GM06990 (cell line): ENCODE measurements around the gene RNF212.

Experiments used
- DNase-seq: peaks from one replicate; pipeline ENCODE4 v3.0.0-alpha.2; 2011; ENCODE audit not compliant: insufficient read length; ENCODE audit errors: extremely low read depth
- H3K27me3 ChIP-seq: replicated peaks from 2 replicates; pipeline ENCODE4 v1.6.0; 2011; ENCODE audit warnings: low read length; ENCODE audit not compliant: control insufficient read depth, insufficient read depth
- H3K36me3 ChIP-seq: 2 replicates; pipeline ENCODE4 v1.5.1; 2011; ENCODE audit warnings: low read length; ENCODE audit not compliant: control insufficient read depth, insufficient read depth
- H3K4me3 ChIP-seq: replicated peaks from 2 replicates; pipeline ENCODE4 v1.5.1; 2011; ENCODE audit warnings: low read depth, mild to moderate bottlenecking, control low read depth, low read length
- TF ChIP-seq, protein P1 (sequence below): IDR thresholded peaks from 2 replicates; pipeline ENCODE4 v1.5.1; 2011; ENCODE audit warnings: low read length, control low read depth, mild to moderate bottlenecking, inconsistent platforms; ENCODE audit not compliant: insufficient read depth, poor library complexity, severe bottlenecking

The RNF212 gene, protein sequence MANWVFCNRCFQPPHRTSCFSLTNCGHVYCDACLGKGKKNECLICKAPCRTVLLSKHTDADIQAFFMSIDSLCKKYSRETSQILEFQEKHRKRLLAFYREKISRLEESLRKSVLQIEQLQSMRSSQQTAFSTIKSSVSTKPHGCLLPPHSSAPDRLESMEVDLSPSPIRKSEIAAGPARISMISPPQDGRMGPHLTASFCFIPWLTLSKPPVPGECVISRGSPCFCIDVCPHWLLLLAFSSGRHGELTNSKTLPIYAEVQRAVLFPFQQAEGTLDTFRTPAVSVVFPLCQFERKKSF

DNA sequence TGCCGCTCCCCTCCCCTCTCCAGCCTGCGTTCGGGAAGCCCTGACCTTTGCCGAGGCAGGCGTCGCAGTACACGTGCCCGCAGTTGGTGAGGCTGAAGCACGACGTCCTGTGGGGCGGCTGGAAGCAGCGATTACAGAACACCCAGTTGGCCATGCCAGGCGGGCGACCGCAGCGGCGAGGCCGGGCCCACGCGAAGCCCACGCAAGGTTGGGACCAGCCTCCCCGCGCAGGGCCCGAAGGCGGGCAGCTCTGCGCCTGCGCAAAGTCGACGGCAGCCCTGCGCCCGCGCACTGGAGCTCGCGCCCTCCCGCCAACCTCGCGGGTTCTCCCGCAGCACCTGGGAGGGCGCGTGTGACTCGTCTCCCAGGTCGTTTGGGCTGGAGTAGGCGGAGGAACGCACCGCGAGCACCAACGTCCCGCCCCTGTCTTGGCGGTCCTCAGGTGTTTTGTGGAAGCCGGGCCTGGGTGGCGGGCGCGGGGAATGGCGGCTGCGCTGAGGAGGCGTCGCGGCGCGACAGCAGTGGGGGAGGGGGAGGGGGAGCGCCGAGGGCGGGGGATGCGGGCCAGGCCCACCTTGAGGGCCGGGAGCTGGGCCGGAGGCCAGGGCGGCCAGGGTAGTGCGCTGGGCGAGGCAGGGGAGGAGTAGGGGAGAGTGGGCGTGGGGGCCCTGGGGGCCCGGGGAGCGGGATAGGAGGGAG is at the start of gene RNF212:
Gene RNF212, minus strand, starts transcription at position 254 of the 699 bp plus-strand sequence. Its CDS starts 100 bp downstream, at position 154.
- Histone ChIP-seq H3K4me3 (no peak within 1 kb of the TSS), H3K27me3 (no peaks in the 10 kb centered on the region; the same call in 1 of the 2 replicates), H3K36me3 (no peaks in the 10 kb centered on the region)
- DNase-seq = peak; percentile 69
- TF ChIP-seq, protein P1, sequence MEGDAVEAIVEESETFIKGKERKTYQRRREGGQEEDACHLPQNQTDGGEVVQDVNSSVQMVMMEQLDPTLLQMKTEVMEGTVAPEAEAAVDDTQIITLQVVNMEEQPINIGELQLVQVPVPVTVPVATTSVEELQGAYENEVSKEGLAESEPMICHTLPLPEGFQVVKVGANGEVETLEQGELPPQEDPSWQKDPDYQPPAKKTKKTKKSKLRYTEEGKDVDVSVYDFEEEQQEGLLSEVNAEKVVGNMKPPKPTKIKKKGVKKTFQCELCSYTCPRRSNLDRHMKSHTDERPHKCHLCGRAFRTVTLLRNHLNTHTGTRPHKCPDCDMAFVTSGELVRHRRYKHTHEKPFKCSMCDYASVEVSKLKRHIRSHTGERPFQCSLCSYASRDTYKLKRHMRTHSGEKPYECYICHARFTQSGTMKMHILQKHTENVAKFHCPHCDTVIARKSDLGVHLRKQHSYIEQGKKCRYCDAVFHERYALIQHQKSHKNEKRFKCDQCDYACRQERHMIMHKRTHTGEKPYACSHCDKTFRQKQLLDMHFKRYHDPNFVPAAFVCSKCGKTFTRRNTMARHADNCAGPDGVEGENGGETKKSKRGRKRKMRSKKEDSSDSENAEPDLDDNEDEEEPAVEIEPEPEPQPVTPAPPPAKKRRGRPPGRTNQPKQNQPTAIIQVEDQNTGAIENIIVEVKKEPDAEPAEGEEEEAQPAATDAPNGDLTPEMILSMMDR = no peak

DNA sequence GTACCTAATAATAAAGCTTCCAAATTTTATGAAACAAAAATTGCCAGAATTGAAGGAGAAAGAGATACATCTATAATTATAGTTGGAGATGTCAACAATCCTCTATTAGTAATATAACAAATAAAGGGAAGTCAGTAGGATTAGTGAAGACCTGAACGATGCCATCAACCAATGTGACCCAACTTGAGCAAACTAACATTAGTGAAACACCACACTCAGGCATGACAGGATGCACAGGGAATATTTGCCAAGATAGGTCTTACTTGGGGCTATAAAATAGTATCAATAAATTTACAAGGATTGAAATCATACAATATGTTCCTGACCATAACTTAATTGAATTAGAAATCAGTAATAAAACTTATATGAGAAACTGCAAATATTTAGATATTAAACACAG is 47.0 kb upstream of the RNF212 start:
- TF ChIP-seq, protein P1 = no peak
- H3K27me3 ChIP-seq = no peaks in the 10 kb centered on the region
- H3K36me3 ChIP-seq = no peaks in the 10 kb centered on the region
- no peak overlapping the region for H3K4me3 ChIP-seq
- no peak for DNase-seq

DNA sequence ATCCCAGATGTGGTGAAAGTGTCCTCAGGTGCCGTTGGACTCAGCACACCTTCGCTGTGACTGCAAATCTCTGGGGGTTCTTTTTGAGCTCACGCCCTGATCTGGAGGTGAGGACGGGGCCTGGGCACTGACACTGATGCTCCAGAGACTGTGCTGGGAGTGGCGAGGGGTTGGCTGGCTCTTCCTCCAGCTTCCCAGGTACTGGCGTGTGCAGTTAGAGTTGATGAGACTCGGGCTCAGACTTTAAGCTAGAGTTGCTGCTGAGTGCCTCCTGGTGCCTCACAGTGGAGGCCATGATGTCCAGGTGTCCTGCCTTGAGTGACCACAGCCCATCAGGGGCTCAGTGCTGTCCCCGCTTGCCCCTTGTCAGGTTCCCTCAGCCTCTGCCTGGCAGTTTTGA is 42.7 kb upstream of the RNF212 start:
- TF ChIP-seq, protein P1 = no peak
- Histone ChIP-seq H3K4me3 (no peak overlapping the region), H3K27me3 (peaks cover 3% of the 10 kb centered on the region; the same call in 1 of the 2 replicates), H3K36me3 (no peaks in the 10 kb centered on the region)
- no peak for DNase-seq

DNA sequence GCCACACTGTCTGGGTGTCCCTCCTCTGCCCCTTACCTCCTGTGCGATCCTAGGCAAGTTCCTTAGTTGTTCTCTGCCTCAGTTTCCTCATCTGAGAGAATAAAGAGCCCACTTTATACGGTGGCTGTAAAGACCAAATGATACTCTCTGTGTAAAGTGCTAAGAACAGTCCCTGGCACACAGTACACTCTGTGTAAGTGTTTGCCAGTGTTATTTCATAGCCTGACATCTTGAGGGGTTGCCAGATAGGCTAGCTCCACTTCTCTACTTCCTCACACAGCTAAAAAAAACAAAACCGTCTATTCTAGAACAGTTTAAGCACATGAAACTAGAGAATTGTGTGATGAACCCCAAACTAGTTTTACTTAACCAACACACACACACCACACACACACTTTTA is 42.0 kb upstream of the RNF212 start:
- Histone ChIP-seq H3K4me3 (no peak overlapping the region), H3K36me3 (no peaks in the 10 kb centered on the region), H3K27me3 (peaks cover 3% of the 10 kb centered on the region; the same call in 1 of the 2 replicates)
- TF ChIP-seq, protein P1 = no peak
- DNase-seq = no peak

DNA sequence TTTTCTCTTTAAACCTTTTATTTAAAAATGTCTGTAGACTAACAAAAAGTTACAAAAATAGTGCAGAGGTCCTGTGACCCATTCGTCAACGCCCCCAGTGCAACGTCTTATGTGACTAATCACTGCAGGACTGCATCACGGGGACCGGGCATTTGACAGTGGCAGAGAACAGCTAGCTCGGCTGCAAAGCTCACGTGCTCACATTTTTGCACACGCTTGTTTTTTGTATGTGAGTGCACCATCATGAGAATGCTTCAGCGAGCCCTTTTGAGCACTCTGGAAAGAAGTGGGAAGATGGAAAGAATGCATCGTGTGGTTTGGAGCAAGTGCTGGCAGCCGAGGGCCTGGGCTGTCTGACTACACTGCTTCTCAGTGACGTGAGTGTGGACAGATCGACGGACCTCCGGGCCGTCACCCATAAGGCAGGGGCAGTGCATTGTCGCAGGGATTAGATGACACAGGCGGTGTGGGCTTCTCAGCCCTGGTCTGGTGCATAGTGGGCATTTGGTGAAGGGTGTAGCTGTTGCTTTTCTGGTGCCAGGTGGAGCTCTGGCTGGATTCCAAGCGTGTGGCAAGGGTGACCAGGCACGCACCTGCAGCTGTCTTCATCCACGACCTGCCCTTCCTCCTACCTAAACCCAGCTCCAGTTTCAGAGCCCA is 41.3 kb upstream of the RNF212 start:
- no peak for DNase-seq
- TF ChIP-seq, protein P1 = no peak
- peaks cover 3% of the 10 kb centered on the region; the same call in 1 of the 2 replicates for H3K27me3 ChIP-seq
- no peaks in the 10 kb centered on the region for H3K36me3 ChIP-seq
- no peak overlapping the region for H3K4me3 ChIP-seq
